GOT3 (cell line): ENCODE data around the gene KAT14.
"Not testable (repeated sequence)": the region's sequence is repeated elsewhere in the genome, so short reads cannot be mapped to it uniquely, and the experiment has no call there.

Source experiments
- DNase-seq: peaks from one replicate; lab custom pipeline; 2025; ENCODE audit warnings: mixed read lengths; lab: John Stamatoyannopoulos, UW

The KAT14 gene

GRCh38 chr20:18137412-18138265, at the start of gene KAT14, which contains the start of gene PET117:
Gene KAT14, plus strand, starts transcription at chr20:18137863. Its CDS starts 4,798 bp downstream, at chr20:18142661.
Gene PET117, plus strand, starts transcription at chr20:18137863. Its CDS starts 93 bp downstream, at chr20:18137956.
- peak; percentile 90 for DNase-seq

GRCh38 chr20:18088298-18088697, 49.4 kb upstream of the KAT14 start:
- DNase-seq, result not testable (repeated sequence)

- not testable (repeated sequence) for DNase-seq
These were observed 48.8 kb upstream of the KAT14 start for GRCh38 chr20:18088841-18089240.

GRCh38 chr20:18090044-18090443, 47.6 kb upstream of the KAT14 start:
- DNase-seq, result no peak

GRCh38 chr20:18090477-18090876, 47.2 kb upstream of the KAT14 start:
- no peak for DNase-seq

GRCh38 chr20:18091623-18092022, 46.0 kb upstream of the KAT14 start:
- no peak for DNase-seq

- no peak for DNase-seq
These were observed 44.8 kb upstream of the KAT14 start for GRCh38 chr20:18092890-18093289.

- no peak for DNase-seq
These were observed 44.3 kb upstream of the KAT14 start for GRCh38 chr20:18093388-18093787.

- DNase-seq, result no peak
These were observed 43.5 kb upstream of the KAT14 start for GRCh38 chr20:18094191-18094590.

- not testable (repeated sequence) for DNase-seq
These were observed 37.1 kb upstream of the KAT14 start for GRCh38 chr20:18100569-18100968.

- no peak for DNase-seq
These were observed 36.4 kb upstream of the KAT14 start for GRCh38 chr20:18101125-18101810.

GRCh38 chr20:18103497-18103896, 34.2 kb upstream of the KAT14 start:
- no peak for DNase-seq

- no peak for DNase-seq
These were observed 29.3 kb upstream of the KAT14 start for GRCh38 chr20:18108326-18108725.

- DNase-seq, result not testable (repeated sequence)
These were observed 9.1 kb upstream of the KAT14 start for GRCh38 chr20:18128574-18128973.

GRCh38 chr20:18132663-18133062, 5.0 kb upstream of the KAT14 start:
- no peak for DNase-seq

GRCh38 chr20:18133962-18134361, 3.7 kb upstream of the KAT14 start:
- DNase-seq, result no peak

GRCh38 chr20:18138266-18138582, 561 bp downstream of the KAT14 start:
- no peak for DNase-seq

GRCh38 chr20:18138639-18139583, 1.2 kb downstream of the KAT14 start:
- no peak for DNase-seq

GRCh38 chr20:18139832-18140231, 2.2 kb downstream of the KAT14 start:
- DNase-seq, result no peak

- DNase-seq, result no peak
These were observed 7.0 kb downstream of the KAT14 start for GRCh38 chr20:18144541-18145099.

GRCh38 chr20:18154342-18154741, 16.7 kb downstream of the KAT14 start:
- no peak for DNase-seq

GRCh38 chr20:18156045-18156444, 18.4 kb downstream of the KAT14 start:
- DNase-seq, result no peak
